ENCODE data around the gene PFDN2.
A peak's percentile ranks its signal among the peaks of the same experiment; 100 is the strongest.

Gene PFDN2, protein sequence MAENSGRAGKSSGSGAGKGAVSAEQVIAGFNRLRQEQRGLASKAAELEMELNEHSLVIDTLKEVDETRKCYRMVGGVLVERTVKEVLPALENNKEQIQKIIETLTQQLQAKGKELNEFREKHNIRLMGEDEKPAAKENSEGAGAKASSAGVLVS

DNA sequence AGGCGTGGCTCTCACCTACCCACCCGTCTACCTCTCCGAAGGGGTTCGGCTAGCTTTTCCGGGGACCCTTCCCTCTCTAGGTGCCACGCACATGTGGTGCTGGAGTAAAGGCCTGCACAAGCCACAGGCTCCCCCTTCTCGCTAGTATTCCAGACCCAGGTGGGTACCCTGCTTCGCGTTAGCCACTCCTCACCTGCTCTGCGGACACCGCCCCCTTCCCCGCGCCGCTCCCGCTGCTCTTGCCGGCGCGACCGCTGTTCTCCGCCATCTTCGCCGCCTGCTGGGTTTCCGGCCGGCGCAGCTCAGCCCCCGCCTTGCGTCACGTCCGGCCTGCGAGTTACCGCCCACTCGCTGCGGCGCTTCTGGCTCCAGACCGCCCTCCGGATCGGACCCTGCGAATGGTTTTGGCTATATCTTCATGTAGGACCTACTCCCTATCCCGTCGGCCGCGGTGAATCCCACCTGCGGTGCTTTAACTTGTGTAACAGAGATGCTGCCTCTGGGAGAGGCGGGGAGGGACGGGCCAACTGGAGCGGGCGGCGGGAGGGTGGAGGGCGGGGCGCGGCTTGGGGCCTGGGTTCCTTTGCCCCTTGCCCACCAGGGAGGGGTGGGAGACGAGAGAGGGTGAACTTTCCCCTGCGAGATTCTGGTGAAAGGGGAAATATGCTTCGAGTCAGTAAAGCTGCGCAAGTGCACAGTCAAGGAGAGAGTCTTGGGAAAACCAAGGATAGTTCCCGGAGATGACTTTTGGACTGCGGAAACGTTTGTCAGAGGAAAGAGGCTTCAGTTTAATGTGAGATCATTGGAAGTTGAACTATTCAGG lies at the start of gene PFDN2, which contains the start of gene NIT1:
TSS of gene PFDN2 (minus strand) at position 279 of the 823 bp plus-strand sequence. CDS start at position 268, 11 bp downstream.
TSS of gene NIT1 (plus strand) at position 347 of the 823 bp plus-strand sequence. CDS start at position 419, 72 bp downstream.
- Histone ChIP-seq H3K36me3 (ENCODE audit: control insufficient read depth, insufficient read depth, low read length) (peaks cover 19% of the 10 kb centered on the region), H3K27me3 (replicated peaks; ENCODE audit: control insufficient read depth, insufficient read depth, low read length) (no peaks in the 10 kb centered on the region), H3K4me3 (replicated peaks; ENCODE audit: low read depth, low read length) (peak within 1 kb of the TSS; percentile 80)
- TF ChIP-seq, protein P1, sequence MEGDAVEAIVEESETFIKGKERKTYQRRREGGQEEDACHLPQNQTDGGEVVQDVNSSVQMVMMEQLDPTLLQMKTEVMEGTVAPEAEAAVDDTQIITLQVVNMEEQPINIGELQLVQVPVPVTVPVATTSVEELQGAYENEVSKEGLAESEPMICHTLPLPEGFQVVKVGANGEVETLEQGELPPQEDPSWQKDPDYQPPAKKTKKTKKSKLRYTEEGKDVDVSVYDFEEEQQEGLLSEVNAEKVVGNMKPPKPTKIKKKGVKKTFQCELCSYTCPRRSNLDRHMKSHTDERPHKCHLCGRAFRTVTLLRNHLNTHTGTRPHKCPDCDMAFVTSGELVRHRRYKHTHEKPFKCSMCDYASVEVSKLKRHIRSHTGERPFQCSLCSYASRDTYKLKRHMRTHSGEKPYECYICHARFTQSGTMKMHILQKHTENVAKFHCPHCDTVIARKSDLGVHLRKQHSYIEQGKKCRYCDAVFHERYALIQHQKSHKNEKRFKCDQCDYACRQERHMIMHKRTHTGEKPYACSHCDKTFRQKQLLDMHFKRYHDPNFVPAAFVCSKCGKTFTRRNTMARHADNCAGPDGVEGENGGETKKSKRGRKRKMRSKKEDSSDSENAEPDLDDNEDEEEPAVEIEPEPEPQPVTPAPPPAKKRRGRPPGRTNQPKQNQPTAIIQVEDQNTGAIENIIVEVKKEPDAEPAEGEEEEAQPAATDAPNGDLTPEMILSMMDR (IDR thresholded peaks at IDR 0.05; ENCODE audit: insufficient read depth, low read length, poor library complexity, severe bottlenecking) = no peak
- peak; percentile 89 for DNase-seq (ENCODE audit: extremely low read depth, insufficient read length)

DNA sequence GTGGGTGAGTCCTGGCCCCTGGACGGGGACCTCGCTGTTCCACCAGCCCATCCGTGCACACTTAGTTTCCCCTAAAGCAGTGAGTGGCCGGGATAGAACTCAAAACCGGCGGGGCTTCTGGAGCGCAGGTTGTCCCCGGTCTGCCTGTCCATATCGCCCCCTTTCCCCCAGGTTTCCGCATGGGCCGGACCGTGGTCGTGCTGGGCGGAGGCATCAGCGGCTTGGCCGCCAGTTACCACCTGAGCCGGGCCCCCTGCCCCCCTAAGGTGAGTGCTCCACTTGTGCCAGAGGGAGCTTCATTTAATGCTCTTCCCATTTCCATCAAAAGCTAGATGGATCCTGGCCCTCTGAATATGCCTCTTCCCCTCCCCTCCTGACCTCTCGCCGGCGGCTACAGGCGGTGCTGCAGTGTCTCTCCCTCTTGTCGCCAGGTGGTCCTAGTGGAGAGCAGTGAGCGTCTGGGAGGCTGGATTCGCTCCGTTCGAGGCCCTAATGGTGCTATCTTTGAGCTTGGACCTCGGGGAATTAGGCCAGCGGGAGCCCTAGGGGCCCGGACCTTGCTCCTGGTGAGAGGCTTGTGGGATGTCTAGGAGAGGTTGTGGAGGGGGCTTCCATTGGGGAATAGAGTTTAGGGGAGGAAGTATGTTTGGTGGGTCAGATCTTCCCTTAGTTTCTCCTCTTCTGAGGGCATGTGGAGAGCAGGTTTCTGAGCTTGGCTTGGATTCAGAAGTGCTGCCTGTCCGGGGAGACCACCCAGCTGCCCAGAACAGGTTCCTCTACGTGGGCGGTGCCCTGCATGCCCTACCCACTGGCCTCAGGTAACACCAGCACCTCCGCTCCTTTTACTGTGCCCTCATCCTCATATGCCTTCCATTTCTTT lies 49.1 kb upstream of the PFDN2 start:
- peaks cover 13% of the 10 kb centered on the region for H3K36me3 ChIP-seq (ENCODE audit: control insufficient read depth, insufficient read depth, low read length)
- H3K4me3 ChIP-seq (replicated peaks; ENCODE audit: low read depth, low read length) = peak overlapping the region; percentile 72
- DNase-seq (ENCODE audit: extremely low read depth, insufficient read length) = no peak
- H3K27me3 ChIP-seq (replicated peaks; ENCODE audit: control insufficient read depth, insufficient read depth, low read length) = no peaks in the 10 kb centered on the region
- TF ChIP-seq, protein P1 (IDR thresholded peaks at IDR 0.05; ENCODE audit: insufficient read depth, low read length, poor library complexity, severe bottlenecking) = no peak

DNA sequence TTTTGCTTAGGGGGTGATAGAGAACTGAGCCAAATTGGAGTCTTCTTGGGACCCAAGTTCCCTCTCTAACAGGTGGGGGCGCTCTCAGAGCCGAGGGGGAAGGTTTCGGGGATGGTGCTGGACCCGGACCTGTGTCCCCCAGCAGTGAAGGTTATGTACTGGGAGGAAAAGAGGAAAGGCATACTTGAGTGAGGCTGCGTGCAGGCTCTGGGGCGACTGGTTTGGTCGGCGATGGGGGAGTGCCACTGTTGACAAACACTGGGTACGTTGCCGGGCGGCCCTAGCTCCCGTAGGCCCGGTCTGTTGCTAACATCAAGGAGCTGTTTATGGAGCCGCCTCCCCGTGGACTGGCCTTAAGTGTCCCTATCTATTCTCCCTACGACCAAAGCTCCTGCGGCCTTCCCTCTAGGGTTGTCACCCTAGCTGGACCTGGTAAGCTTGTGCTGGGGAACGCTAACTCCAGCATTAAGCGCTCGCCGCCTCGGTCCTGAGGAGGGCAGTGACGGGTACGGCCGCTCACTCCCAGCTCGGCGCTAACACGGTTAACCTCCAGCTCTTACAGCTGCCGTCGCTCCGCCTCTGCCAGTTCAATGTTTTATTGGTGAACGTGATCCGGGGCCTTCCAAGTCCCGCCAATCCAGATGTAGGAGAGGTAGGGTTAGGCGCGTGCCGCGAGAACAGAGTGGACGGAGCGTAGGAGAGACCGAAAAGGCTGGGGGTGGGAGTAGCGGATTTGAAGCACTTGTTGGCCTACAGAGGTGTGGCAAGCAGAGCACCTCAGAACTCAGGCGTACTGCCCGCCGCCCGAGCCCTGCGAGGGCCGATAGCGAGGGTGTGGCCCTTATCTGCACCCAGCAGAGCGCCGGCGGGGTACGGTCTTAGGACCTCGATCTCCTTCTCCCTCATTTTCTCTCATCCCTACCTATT lies 48.2 kb upstream of the PFDN2 start, which contains the start of gene PPOX:
TSS of gene PPOX (plus strand) at position 685 of the 927 bp plus-strand sequence. CDS start 422 bp downstream, outside the sequence.
- peaks cover 7% of the 10 kb centered on the region for H3K36me3 ChIP-seq (ENCODE audit: control insufficient read depth, insufficient read depth, low read length)
- TF ChIP-seq, protein P1 (IDR thresholded peaks at IDR 0.05; ENCODE audit: insufficient read depth, low read length, poor library complexity, severe bottlenecking) = peak; percentile 75
- DNase-seq (ENCODE audit: extremely low read depth, insufficient read length) = peak; percentile 91
- no peaks in the 10 kb centered on the region for H3K27me3 ChIP-seq (replicated peaks; ENCODE audit: control insufficient read depth, insufficient read depth, low read length)
- H3K4me3 ChIP-seq (replicated peaks; ENCODE audit: low read depth, low read length) = peak within 1 kb of the TSS; percentile 72

DNA sequence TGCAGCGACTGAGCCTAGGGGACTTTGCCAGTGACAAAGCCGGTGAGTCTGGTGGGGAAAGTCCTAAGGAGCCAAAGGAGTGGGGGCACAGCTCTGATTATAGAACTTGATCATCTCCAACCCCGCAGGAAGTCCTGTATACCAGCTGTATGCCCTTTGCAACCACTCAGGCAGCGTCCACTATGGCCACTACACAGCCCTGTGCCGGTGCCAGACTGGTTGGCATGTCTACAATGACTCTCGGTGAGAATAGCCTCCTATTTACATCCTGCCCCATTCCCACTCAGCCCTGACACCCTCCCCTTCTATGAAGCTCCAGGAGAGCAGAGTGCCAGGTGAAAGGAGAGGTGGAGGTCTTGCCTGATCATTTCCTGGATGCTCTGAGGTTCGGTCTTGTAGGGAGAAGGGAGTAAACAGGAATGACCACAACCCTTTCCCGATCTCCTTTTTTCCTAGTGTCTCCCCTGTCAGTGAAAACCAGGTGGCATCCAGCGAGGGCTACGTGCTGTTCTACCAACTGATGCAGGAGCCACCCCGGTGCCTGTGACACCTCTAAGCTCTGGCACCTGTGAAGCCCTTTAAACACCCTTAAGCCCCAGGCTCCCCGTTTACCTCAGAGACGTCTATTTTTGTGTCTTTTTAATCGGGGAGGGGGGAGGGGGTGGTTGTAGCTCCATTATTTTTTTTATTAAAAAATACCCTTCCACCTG lies 47.2 kb upstream of the PFDN2 start:
- no peak for DNase-seq (ENCODE audit: extremely low read depth, insufficient read length)
- no peaks in the 10 kb centered on the region for H3K27me3 ChIP-seq (replicated peaks; ENCODE audit: control insufficient read depth, insufficient read depth, low read length)
- TF ChIP-seq, protein P1 (IDR thresholded peaks at IDR 0.05; ENCODE audit: insufficient read depth, low read length, poor library complexity, severe bottlenecking) = no peak
- H3K36me3 ChIP-seq (ENCODE audit: control insufficient read depth, insufficient read depth, low read length) = peaks cover 3% of the 10 kb centered on the region
- H3K4me3 ChIP-seq (replicated peaks; ENCODE audit: low read depth, low read length) = peak overlapping the region; percentile 60
